Measurements from ENCODE around the gene NPB.

- no peak for TF ChIP-seq ZNF658 (tag by site-specific recombination; IDR thresholded peaks at IDR 0.05)
- no peak for TF ChIP-seq ZXDB (tag by site-specific recombination; IDR thresholded peaks at IDR 0.05)
Observed at GRCh38 chr17:81930142-81931125, 28.4 kb downstream of the NPB start.
